ENCODE data around the gene CD7. TPM values are rescaled to one million over a fixed set of nuclear protein-coding genes. Genes with fewer than 3 reads are reported as not detected.
"Not testable (repeated sequence)": the region's sequence is repeated elsewhere in the genome, so short reads cannot be mapped to it uniquely, and the experiment has no call there.

Gene CD7
- total RNA-seq, 2 experiments from 2014 or later: 286 to 320 TPM

GRCh38 chr17:82351713-82352488 lies 34.5 kb upstream of the CD7 start:
- H3K27me3 Mint-ChIP-seq: peaks cover 11% of the 10 kb centered on the region
- no peak overlapping the region for H3K4me3 Mint-ChIP-seq
- ATAC-seq (ENCODE audit: low read depth) (peak; percentile 83), DNase-seq (peak; percentile 79)
- no peak overlapping the region for H3K27ac Mint-ChIP-seq
- H3K9me3 Mint-ChIP-seq: no peaks in the 10 kb centered on the region
- H3K4me1 Mint-ChIP-seq: peaks cover 2% of the 10 kb centered on the region
- POLR2A ChIA-PET: no interaction called here
- no peaks in the 10 kb centered on the region for H3K36me3 Mint-ChIP-seq

DNA sequence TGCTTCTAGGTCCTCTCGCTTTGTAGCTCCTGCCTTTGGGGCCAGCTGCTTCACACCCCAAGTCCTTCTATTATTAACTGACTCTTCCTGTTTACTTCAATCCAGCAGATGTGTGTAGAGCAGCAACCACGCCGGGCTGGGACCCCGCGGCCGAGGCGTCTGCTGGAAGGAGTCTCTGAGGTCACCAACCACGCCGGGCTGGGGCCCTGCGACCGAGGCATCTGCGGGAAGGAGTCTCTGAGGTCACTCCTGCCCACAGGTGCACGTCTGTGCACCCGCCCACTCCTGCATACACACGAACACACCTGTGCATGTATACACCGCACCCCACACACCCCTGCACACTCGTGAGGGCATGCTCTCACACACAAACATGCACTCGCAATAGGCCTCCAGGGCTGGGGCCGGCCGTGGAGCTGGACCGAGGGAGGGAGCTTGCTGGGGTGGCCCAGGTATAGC lies 33.9 kb upstream of the CD7 start:
- Mint-ChIP-seq H3K27ac (no peak overlapping the region), H3K4me1 (peaks cover 7% of the 10 kb centered on the region), H3K36me3 (no peaks in the 10 kb centered on the region), H3K4me3 (no peak overlapping the region), H3K9me3 (no peaks in the 10 kb centered on the region), H3K27me3 (peaks cover 15% of the 10 kb centered on the region)
- DNase-seq: no peak
- no peak for ATAC-seq (ENCODE audit: low read depth)
- POLR2A ChIA-PET: no interaction called here

- POLR2A ChIA-PET: no interaction called here
- H3K4me1 Mint-ChIP-seq: peaks cover 7% of the 10 kb centered on the region
- peak; percentile 57 for DNase-seq
- no peak overlapping the region for H3K27ac Mint-ChIP-seq
- H3K27me3 Mint-ChIP-seq: peaks cover 11% of the 10 kb centered on the region
- no peaks in the 10 kb centered on the region for H3K9me3 Mint-ChIP-seq
- no peak for ATAC-seq (ENCODE audit: low read depth)
- no peaks in the 10 kb centered on the region for H3K36me3 Mint-ChIP-seq
- no peak overlapping the region for H3K4me3 Mint-ChIP-seq
Observed at GRCh38 chr17:82350182-82351030, 33.0 kb upstream of the CD7 start.

GRCh38 chr17:82349287-82349701 lies 31.9 kb upstream of the CD7 start:
- Mint-ChIP-seq H3K27me3 (peaks cover 11% of the 10 kb centered on the region), H3K4me3 (no peak overlapping the region), H3K27ac (no peak overlapping the region), H3K4me1 (peaks cover 7% of the 10 kb centered on the region), H3K36me3 (no peaks in the 10 kb centered on the region), H3K9me3 (no peaks in the 10 kb centered on the region)
- ATAC-seq (ENCODE audit: low read depth) (no peak), DNase-seq (no peak)
- POLR2A ChIA-PET: no interaction called here

- H3K4me1 Mint-ChIP-seq: peaks cover 7% of the 10 kb centered on the region
- POLR2A ChIA-PET: no interaction called here
- no peak overlapping the region for H3K4me3 Mint-ChIP-seq
- H3K27me3 Mint-ChIP-seq: peaks cover 11% of the 10 kb centered on the region
- no peaks in the 10 kb centered on the region for H3K9me3 Mint-ChIP-seq
- no peak overlapping the region for H3K27ac Mint-ChIP-seq
- ATAC-seq (ENCODE audit: low read depth): no peak
- no peak for DNase-seq
- no peaks in the 10 kb centered on the region for H3K36me3 Mint-ChIP-seq
Observed at GRCh38 chr17:82348866-82349265, 31.5 kb upstream of the CD7 start.

DNA sequence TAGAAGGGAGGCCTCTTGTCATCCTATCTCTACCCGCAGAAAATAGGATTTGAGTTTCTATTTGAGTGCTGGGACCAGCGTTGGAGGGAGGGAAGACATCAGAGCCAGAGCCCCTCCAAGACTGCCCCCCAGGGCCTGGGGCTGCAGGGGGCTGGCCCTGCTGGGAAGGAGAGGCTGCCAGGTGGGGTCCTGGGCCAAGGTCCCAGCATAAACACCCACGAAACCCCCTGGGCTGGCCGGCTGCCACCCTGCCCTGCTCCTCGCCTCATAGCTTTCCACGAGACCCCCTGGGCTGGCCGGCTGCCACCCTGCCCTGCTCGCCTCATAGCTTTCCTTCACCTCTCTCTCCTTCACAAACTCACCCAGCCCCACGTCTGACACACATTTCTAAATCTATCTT lies 31.0 kb upstream of the CD7 start:
- POLR2A ChIA-PET: no interaction called here
- Mint-ChIP-seq H3K27me3 (peaks cover 11% of the 10 kb centered on the region), H3K36me3 (no peaks in the 10 kb centered on the region), H3K27ac (no peak overlapping the region), H3K9me3 (no peaks in the 10 kb centered on the region), H3K4me3 (no peak overlapping the region), H3K4me1 (peaks cover 7% of the 10 kb centered on the region)
- ATAC-seq (ENCODE audit: low read depth): no peak
- DNase-seq: no peak

GRCh38 chr17:82347994-82348393 lies 30.6 kb upstream of the CD7 start:
- H3K9me3 Mint-ChIP-seq; H3K4me1 Mint-ChIP-seq; H3K27ac Mint-ChIP-seq; DNase-seq; ATAC-seq (ENCODE audit: low read depth); H3K4me3 Mint-ChIP-seq; POLR2A ChIA-PET; H3K36me3 Mint-ChIP-seq: not testable (repeated sequence)
- peaks cover 11% of the 10 kb centered on the region for H3K27me3 Mint-ChIP-seq

DNA sequence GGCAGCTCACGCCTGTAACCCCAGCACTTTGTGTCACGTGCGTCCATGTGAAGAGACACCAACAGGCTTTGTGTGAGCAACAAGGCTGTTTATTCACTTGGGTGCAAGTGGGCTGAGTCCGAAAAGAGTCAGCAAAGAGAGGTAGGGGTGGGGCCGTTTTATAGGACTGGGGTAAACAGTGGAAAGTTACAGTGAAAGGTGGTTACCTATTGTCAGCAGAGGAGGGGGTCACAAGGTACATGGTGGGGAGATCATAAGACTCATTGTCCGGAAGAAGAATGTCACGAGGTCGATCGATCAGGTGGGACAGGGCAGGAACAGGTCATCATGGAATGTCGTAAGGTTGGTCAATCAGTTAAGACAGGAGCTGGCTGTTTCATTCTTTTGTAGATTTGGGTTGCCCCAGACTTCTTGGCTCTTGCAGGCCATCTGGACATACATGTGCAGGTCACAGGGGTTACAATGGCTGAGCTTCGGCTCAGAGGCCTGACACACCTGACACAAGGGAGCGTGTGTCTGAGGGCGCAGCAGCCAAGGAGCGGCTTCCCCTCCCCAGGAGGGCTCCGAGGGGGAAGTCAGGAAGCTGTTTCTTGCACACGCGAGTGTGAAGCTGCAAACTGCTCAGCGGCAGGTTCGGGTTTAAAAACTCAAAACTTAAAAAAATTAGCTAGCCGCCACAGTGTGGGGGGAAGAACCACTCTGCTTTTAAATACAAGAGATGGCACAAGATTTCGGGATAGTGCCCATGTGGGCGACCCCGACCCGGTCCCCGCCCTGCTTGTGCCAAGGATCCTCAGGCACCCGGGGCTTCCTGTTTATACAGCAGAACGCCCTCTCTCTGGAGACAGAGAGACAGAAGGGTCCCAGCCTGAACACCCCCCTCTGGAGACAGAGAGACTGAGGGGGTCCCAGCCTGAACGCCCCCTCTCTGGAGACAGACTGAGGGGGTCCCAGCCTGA lies 29.2 kb upstream of the CD7 start:
- ATAC-seq (ENCODE audit: low read depth) (no peak), DNase-seq (no peak)
- H3K36me3 Mint-ChIP-seq: no peaks in the 10 kb centered on the region
- no peak overlapping the region for H3K27ac Mint-ChIP-seq
- peaks cover 11% of the 10 kb centered on the region for H3K27me3 Mint-ChIP-seq
- POLR2A ChIA-PET: interaction anchor here (0.5 kb wide), 1 partner anchor 71 kb away, joined by 3 read pairs; no protein-coding TSS in a partner anchor
- no peaks in the 10 kb centered on the region for H3K9me3 Mint-ChIP-seq
- peaks cover 5% of the 10 kb centered on the region for H3K4me1 Mint-ChIP-seq
- H3K4me3 Mint-ChIP-seq: no peak overlapping the region

DNA sequence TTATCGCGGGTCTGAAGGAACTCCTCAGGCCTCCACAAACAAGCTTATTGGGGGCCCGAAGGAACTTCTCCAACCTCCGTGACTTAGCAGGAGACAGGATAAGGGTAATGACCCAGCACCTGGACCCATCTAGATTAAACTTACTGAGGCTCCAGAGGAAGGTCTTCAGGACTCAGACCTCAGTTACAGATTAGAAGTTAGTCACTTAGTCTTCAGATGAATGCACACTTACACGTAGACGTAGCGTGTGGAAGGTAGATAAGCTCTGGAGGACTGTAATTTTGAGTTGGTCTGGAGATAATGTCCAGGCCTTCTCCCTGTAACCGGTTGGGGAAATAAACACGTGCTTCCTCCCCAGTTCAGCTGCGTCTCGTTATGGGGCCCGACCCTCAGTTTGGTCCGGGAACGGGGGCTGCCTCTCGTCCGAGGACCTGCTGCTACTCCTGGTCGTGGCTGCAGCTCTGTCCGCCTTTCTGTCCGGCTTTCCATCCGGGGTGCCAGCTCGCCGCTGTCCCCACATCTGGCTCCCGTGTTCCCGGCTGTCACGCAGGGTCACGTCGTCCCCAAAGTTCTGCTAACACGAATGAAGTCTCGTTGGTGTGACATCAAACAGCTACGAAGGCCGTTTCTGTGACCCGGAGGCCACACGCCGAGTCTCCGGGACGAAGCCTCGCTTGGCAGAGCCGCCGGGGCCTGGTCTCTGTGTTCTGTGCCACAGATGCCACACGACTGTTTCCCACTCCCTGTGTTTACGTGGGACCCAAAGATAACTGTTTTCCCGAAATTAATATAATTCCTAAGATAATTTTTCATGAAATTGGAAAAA lies 28.0 kb upstream of the CD7 start:
- Mint-ChIP-seq H3K27ac (no peak overlapping the region), H3K27me3 (peaks cover 11% of the 10 kb centered on the region), H3K4me3 (no peak overlapping the region), H3K9me3 (peaks cover 2% of the 10 kb centered on the region), H3K36me3 (no peaks in the 10 kb centered on the region), H3K4me1 (peaks cover 5% of the 10 kb centered on the region)
- POLR2A ChIA-PET: no interaction called here
- ATAC-seq (ENCODE audit: low read depth) (no peak), DNase-seq (no peak)

DNA sequence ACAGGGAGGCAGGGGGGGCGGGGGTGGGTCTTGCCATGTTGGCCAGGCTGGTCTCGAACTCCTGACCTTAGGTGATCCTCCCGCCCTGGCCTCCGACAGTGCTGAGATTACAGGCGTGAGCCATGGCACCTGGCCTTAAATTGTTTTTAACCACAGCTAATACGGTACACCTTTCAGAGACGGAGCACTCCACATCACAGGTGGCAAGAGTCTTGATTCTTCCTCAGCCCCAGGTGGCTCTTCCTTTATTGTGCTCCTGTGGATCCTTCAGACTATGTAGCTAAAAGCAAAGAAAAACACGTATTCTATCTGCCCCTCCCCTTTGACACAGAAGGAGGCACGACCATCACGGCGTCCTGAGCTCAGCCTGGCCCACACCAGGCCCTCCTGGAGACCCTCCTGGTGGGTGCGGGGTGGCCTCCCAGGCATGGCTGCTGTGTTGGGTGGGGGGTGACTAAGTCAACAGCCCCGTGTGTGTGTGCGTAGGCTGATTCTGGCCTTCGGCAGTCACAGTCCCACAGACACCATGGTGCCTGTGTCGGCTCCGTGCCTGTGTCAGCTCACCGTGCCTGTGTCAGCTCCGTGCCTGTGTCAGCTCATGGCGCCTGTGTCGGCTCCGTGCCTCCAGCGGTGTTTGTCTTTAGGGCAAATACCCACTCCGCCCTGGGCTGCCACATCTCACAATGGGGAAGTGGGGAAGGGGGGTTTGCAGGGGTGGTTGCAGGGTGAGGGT lies 26.9 kb upstream of the CD7 start:
- POLR2A ChIA-PET: no interaction called here
- H3K4me3 Mint-ChIP-seq: no peak overlapping the region
- DNase-seq (no peak), ATAC-seq (ENCODE audit: low read depth) (no peak)
- H3K9me3 Mint-ChIP-seq: peaks cover 2% of the 10 kb centered on the region
- H3K4me1 Mint-ChIP-seq: peaks cover 5% of the 10 kb centered on the region
- H3K27ac Mint-ChIP-seq: no peak overlapping the region
- H3K27me3 Mint-ChIP-seq: peaks cover 8% of the 10 kb centered on the region
- H3K36me3 Mint-ChIP-seq: no peaks in the 10 kb centered on the region

GRCh38 chr17:82343560-82343959 lies 26.2 kb upstream of the CD7 start:
- H3K27ac Mint-ChIP-seq: no peak overlapping the region
- H3K27me3 Mint-ChIP-seq: peaks cover 4% of the 10 kb centered on the region
- DNase-seq: no peak
- no peaks in the 10 kb centered on the region for H3K36me3 Mint-ChIP-seq
- H3K9me3 Mint-ChIP-seq: peaks cover 2% of the 10 kb centered on the region
- no peak for ATAC-seq (ENCODE audit: low read depth)
- H3K4me1 Mint-ChIP-seq: peaks cover 5% of the 10 kb centered on the region
- POLR2A ChIA-PET: interaction anchor here (0.6 kb wide), 1 partner anchor 461 kb away, joined by 3 read pairs; no protein-coding TSS in a partner anchor
- no peak overlapping the region for H3K4me3 Mint-ChIP-seq

All from activated naive CD8-positive, alpha-beta T cell treated with anti-CD3 and anti-CD28 coated beads, Interleukin-2, amount 10 ng/mL, durations not matched to agents 7 days and 5 days (primary cell).